GM19463 (cell line): ENCODE data around the gene THEMIS.
"Not testable (repeated sequence)": the region's sequence is repeated elsewhere in the genome, so short reads cannot be mapped to it uniquely, and the experiment has no call there.

Experiments used
- ATAC-seq: cut with Tn5 transposase; IDR thresholded peaks from one replicate; pipeline ENCODE4 v1.9.1; 2021; ENCODE audit warnings: mild to moderate bottlenecking, moderate library complexity; ENCODE audit not compliant: unreplicated experiment

The THEMIS gene

DNA sequence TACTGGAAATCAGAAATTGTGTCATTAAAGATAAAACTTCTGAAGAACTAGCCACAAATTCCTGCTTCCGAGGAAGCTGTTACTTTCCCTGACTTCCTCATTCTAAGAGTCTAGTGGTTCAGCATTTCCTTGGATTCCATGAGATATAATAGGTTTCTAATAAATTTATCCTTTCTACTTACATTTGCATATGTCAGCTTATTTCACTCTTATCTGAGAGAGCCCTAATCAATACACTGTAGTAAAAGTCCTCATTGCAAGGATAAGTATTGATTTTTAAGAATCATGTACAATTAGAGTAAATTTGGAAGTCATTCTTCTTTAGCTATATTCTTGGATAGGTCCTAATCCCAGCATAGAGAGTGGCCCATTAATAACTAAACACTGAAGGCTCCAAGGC is 16.9 kb upstream of the THEMIS start:
- ATAC-seq, result no peak

DNA sequence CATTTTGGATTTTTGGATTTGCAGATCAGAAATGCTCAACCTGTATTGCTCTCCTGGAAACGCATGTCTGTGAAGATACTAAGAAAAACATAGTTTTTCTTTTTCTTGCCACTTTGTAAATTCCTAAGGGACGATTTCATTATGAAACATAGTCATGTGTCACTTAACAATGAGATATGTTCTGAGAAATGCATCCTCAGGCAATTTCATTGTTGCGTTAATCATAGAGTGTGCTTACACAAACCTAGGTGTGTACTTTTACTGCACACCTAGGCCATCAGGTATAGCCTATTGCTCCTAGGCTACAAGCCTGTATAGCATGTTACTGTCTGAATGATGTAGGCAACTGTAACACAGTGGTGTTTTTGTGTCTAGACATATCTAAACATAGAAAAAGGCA is 13.4 kb upstream of the THEMIS start:
- no peak for ATAC-seq

DNA sequence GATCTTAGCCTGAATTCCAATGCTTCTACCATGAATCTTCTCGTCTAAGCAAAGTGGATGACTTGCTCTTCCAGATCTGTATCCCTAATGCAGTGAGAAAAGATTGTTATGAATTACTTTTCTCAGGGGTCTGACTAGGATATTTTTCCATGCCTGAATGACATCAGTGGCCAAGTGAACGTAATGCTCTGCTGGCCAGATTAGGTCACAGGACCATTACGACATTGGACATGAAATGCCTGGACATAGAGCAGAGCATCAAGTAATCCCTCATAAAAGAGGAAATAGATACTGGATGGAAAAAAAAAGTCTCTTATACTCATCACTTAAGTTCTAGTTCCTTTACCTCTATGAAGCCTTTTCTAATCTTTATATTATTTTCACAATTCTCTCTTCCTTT is 12.1 kb upstream of the THEMIS start:
- no peak for ATAC-seq

DNA sequence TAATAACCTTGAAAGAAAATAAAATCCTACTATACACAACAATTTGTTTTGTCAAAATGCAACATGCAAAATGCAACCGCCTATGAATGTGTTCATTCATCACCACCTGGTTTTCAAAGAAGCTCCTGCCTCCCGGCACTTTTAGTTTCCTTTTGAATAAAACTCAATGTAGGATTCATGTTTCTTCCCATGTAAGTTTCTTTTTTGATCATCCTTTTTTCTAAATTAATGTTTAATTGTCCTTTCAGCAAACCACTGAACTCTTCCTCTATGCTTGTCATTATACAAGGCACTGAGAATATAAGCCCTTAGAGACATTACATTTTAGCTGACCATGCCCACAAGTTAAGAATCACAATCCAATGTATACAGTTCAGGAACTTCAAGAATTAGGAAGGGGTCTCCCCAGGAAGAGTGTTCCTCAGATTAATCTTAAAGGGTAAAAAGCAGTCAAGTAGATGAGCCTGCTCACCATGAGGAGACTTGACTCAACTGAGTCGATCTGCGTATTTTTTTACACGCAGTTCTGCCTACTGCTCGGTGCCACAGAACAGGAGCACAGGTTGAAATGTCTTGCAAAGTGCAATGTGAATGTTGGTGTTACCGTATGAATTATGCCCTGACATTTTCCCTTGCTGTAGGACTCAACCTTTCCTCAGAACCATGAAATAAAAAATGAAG is 7.2 kb upstream of the THEMIS start:
- ATAC-seq, result peak; percentile 84

- ATAC-seq, result no peak
These were observed 3.3 kb upstream of the THEMIS start for GRCh38 chr6:127904160-127904559.

GRCh38 chr6:127902933-127903332 is 2.1 kb upstream of the THEMIS start:
- ATAC-seq, result no peak

DNA sequence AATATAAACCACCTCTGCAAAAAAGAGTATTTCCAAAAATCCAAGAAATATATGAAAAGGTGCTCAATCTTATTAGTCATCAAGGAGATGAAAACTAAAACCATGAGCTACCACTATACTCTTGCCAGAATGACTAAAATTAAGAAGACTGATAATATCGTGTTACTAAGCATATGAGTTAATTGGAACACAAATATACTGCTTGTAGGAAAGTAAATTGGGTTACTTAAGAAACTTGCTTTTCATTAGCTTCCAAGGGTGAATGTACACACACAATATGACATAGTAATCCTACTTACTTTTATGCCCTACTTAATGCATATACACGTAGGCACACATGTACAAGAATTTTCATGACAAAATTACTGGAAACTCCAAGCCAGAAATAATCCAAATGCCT is 3.4 kb downstream of the THEMIS start:
- ATAC-seq, result no peak

DNA sequence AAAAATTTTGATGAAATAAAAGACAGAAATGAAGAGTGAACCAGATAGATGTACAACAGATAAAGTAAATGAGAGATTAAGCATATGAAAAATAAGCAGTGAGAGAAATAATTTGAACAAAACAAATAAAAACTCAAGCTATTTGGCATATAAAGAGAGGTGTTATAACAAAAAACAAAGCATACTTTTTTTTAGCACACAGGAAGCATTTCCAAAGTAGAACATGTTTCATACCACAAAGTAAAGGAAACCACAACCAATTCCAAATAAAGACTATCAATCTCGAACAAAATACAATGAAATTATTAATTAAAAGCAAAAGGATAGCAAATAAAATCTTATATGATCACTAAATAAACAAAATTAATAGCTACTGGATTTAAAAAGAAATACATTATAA is 6.8 kb downstream of the THEMIS start:
- no peak for ATAC-seq

DNA sequence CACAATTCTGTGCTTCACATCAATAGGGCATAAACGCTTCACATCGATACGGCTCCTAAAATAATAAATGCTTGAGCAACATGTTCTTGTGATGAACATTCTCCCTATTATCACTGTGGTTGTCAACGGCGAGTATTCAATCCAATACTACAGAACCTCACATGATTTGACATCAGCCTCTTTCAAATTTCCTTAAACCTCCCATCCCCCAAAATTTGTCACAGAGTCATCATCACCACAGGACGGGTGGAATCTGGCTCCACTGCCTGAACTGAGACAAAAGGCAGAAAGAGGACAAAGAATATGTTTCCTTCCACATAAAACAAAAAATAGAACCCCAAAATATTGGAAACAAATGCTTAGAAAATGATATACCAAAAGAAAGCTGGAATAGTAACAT is 7.3 kb downstream of the THEMIS start:
- no peak for ATAC-seq

- no peak for ATAC-seq
These were observed 9.0 kb downstream of the THEMIS start for GRCh38 chr6:127891731-127892326.

DNA sequence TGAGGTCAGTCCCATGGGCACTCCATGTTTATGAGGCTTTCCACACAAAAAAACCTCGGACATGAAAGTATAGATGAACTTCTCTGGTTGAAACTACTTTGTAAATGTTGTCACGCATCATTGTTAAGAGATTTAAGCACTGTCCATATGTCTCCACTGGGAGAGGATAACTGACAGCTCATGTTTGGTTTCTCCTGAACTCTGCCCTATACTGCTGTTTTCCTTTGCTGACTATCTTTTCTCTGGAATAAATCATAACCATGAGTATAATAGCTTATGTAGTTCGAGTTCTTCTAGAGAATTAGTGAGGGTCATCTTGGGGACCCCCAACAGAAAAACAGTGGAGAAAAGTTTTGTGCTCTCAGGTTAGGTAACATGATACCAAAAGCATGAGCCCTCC is 14.3 kb downstream of the THEMIS start:
- ATAC-seq, result no peak

- ATAC-seq, result no peak
These were observed 16.7 kb downstream of the THEMIS start for GRCh38 chr6:127884134-127884533.

DNA sequence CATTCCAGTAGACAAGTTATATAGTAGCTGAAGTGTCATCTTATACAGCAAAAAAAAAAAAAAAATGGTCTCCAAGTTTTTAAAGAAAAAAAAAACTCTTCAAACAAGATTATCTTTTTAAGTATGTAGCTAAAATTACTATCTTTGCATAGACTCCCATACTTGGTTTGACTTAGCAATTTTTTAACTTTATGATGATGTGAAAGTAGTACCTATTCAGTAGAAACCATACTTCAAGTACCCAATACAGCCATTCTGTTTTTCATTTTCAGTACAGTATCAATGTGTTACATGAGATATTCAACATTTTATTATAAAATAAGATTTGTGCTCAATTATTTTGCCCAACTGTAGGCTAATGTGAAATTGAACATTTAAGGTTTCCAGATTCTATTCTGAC is 18.9 kb downstream of the THEMIS start:
- not testable (repeated sequence) for ATAC-seq

DNA sequence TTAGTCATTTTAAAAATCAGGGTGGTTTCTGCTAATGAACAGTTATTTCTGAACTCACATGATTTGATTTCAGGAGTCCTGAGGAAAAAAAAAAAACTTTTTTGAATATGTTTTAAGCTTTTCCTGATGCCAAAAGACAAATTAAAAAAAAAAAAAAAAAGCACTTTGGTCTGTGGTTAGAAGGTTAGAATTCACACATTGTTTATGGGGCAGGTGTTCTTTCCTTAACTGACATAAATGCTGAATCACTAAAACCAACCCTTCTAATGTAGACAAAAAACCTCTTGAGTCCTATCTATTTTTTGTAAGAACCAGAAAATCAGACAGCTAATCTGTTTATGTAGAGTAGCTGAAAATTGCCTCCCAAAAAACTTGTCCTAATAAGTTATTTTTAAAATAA is 20.4 kb downstream of the THEMIS start:
- ATAC-seq, result no peak

- no peak for ATAC-seq
These were observed 21.2 kb downstream of the THEMIS start for GRCh38 chr6:127879685-127880084.

GRCh38 chr6:127878115-127878514 is 22.7 kb downstream of the THEMIS start:
- ATAC-seq, result no peak

GRCh38 chr6:127877231-127877630 is 23.6 kb downstream of the THEMIS start:
- ATAC-seq, result peak; percentile 75

DNA sequence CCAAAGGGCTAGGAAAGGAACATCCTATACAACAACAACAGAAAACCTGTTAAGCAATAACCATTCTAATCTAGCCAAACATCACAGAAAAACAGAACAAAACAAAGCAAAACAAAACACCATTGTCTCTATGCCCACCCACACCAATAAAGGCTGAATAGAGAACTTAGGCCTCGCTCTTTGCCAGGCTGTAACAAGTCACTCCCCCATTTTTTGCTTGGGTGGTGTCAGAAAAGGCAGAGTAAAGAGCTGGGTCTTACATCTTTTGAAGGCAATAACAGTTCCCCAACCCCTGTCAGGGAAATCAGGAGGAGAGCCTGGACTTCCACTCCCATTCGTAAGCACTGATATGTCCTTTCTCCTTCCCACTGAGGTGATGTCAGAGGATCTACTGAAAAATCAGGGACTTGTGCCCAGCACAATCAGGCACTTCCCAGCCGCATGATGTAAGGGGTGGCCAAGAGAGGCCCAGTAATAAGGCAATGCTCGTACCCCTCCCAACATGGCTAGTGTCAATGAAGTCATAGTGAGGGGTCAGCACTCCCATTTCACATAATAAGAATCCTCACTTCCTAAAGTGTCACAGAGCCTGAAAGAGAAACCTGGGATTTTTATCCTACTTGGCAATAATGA is 31.0 kb downstream of the THEMIS start:
- no peak for ATAC-seq

DNA sequence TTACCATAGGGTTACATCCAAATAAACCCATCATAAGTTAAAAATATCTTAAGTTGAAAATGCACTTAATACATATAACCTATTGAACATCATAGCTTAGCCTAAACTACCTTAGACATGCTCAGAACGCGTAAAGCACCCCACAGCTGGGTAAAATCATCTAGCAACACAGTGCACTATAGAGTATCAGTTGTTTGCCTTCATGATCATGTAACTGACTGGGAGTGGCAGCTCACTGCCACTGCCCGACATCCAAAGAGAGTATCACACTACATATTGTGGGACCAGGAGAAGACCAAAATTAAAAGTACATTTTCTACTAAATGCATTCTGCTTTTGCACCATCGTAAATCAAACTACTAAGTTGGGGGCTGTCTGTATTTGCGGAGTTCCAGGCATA is 31.7 kb downstream of the THEMIS start:
- ATAC-seq, result no peak

DNA sequence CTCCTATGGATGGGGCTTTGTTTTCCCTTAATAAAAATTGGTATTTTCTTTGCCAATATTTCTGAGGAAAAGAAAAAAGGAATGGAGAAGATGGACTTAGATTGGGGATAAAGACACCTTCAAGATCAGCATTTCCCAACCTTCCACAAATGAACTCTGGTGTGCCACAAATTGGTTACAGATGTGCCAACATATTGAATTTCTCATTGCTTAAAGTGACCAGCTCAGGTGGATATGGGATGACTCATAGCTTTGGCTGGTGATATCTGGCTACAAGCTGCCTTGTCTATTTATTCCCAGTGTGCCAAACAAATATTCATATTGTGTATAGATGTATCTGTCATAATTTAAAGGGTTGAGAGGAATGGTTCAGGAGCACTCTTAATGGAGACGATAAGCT is 32.5 kb downstream of the THEMIS start:
- ATAC-seq, result no peak

GRCh38 chr6:127866766-127867165 is 34.1 kb downstream of the THEMIS start:
- no peak for ATAC-seq

GRCh38 chr6:127865108-127865507 is 35.8 kb downstream of the THEMIS start:
- ATAC-seq, result no peak

DNA sequence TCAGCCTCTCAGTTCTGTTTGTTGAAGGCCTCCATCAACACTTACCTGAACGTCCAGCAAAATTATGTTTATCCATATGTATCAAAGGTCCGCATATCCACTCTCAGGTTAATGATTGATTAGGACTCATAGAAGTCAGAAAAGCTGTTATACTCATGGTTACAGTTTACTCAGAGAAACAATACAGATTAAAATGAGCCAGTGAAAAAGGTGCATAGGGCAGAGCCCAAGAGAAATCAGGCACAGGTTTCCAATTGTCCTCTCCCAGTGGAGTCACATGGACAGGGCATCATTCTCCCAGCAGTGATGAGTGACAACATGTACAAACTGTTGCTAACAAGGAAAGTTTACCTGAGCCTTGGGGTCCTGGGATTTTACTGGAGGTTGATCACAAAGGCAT is 36.2 kb downstream of the THEMIS start:
- no peak for ATAC-seq
